SK-N-SH treated with all-trans-retinoic acid at 6 μM for 48 hours (cell line): ENCODE results near the gene YIPF6.

Experiments
- GLIS3 ChIP-seq: fragments of 250-450 bp; sonication (Bioruptor Pico); IDR thresholded peaks from 2 replicates; pipeline ENCODE4 v1.5.0; 2020; ENCODE audit warnings: mild to moderate bottlenecking, moderate library complexity
- ISL1 ChIP-seq: fragments of 250-450 bp; sonication (Bioruptor Pico); IDR thresholded peaks from 2 replicates; pipeline ENCODE4 v2.1.2; 2022; ENCODE audit warnings: mild to moderate bottlenecking, moderate library complexity
- ZFP3 ChIP-seq: fragments of 250-450 bp; sonication (Bioruptor Pico); IDR thresholded peaks from 2 replicates; pipeline ENCODE4 v1.5.0; 2020; ENCODE audit warnings: mild to moderate bottlenecking, moderate library complexity
- ZFP30 ChIP-seq: fragments of 450-650 bp; formaldehyde crosslinking; IDR thresholded peaks from 2 replicates; pipeline ENCODE4 v1.5.0; 2022; ENCODE audit warnings: mild to moderate bottlenecking, moderate library complexity
- ZNF8 ChIP-seq: fragments of 450-650 bp; formaldehyde crosslinking; IDR thresholded peaks from 2 replicates; pipeline ENCODE4 v1.5.0; 2020; ENCODE audit warnings: mild to moderate bottlenecking, moderate library complexity

- TF ChIP-seq ZFP30 (CRISPR knock-in tag): no peak
- no peak for TF ChIP-seq ZNF8 (CRISPR knock-in tag)
- no peak for TF ChIP-seq GLIS3 (CRISPR knock-in tag)
- no peak for TF ChIP-seq ISL1 (CRISPR knock-in tag)
- TF ChIP-seq ZFP3: no peak
Observed at GRCh38 chrX:68492583-68492982, 6.3 kb upstream of the YIPF6 start.
